ENCODE measurements around the gene OR10AD1. TPM values are rescaled to one million over a fixed set of nuclear protein-coding genes. Genes with fewer than 3 reads are reported as not detected.
A peak's percentile ranks its signal among the peaks of the same experiment; 100 is the strongest.

The OR10AD1 gene
- total RNA-seq, 2 experiments from 2014 or later = not detected

GRCh38 chr12:48201091-48201490, 2.0 kb downstream of the OR10AD1 start:
- Mint-ChIP-seq H3K27ac (peak overlapping the region; percentile 90), H3K4me1 (peaks cover 44% of the 10 kb centered on the region), H3K4me3 (peak overlapping the region; percentile 77), H3K36me3 (ENCODE audit: low read depth) (peaks cover 64% of the 10 kb centered on the region), H3K27me3 (no peaks in the 10 kb centered on the region), H3K9me3 (peaks cover 37% of the 10 kb centered on the region)
- ChIA-PET POLR2A (interaction anchor here (0.6 kb wide), 1 partner anchor 12 kb away, joined by 3 read pairs; no protein-coding TSS in a partner anchor), CTCF (interaction anchor here (0.6 to 2.0 kb wide), 3 partner anchors 11 to 310 kb away, joined by 3 to 12 read pairs (median 3); partner anchors contain the start of gene CCDC184)
- DNase-seq = no peak

- peaks cover 6% of the 10 kb centered on the region for H3K27me3 Mint-ChIP-seq
- peaks cover 56% of the 10 kb centered on the region for H3K36me3 Mint-ChIP-seq (ENCODE audit: low read depth)
- POLR2A ChIA-PET = no interaction called here
- H3K27ac Mint-ChIP-seq = peak overlapping the region; percentile 90
- peaks cover 45% of the 10 kb centered on the region for H3K4me1 Mint-ChIP-seq
- peak overlapping the region; percentile 77 for H3K4me3 Mint-ChIP-seq
- DNase-seq = no peak
- peaks cover 34% of the 10 kb centered on the region for H3K9me3 Mint-ChIP-seq
- CTCF ChIA-PET = interaction anchor here (0.6 to 2.1 kb wide), 8 partner anchors 11 to 1035 kb away, joined by 3 to 12 read pairs (median 4); partner anchors contain the start of genes CCDC184 and TMEM106C
These were observed 3.3 kb downstream of the OR10AD1 start for GRCh38 chr12:48199774-48200221.

GRCh38 chr12:48198985-48199384, 4.1 kb downstream of the OR10AD1 start:
- no peak for DNase-seq
- Mint-ChIP-seq H3K27ac (peak overlapping the region; percentile 90), H3K4me3 (peak overlapping the region; percentile 77), H3K9me3 (peaks cover 28% of the 10 kb centered on the region), H3K36me3 (ENCODE audit: low read depth) (peaks cover 48% of the 10 kb centered on the region), H3K27me3 (peaks cover 12% of the 10 kb centered on the region), H3K4me1 (peaks cover 45% of the 10 kb centered on the region)
- POLR2A ChIA-PET = interaction anchor here (0.6 kb wide), 2 partner anchors 181 to 333 kb away, joined by 3 read pairs; no protein-coding TSS in a partner anchor
- CTCF ChIA-PET = interaction anchor here (0.5 to 2.1 kb wide), 12 partner anchors 10 to 655 kb away, joined by 3 to 7 read pairs (median 3); partner anchors contain the start of gene TMEM106C

GRCh38 chr12:48198672-48198971, 4.5 kb downstream of the OR10AD1 start:
- peak; percentile 30 for DNase-seq
- H3K27ac Mint-ChIP-seq = peak overlapping the region; percentile 90
- ChIA-PET POLR2A (interaction anchor here (0.6 kb wide), 1 partner anchor 181 kb away, joined by 3 read pairs; no protein-coding TSS in a partner anchor), CTCF (interaction anchor here (0.5 to 2.1 kb wide), 9 partner anchors 9 to 655 kb away, joined by 3 to 7 read pairs (median 3); no protein-coding TSS in a partner anchor)
- peaks cover 14% of the 10 kb centered on the region for H3K27me3 Mint-ChIP-seq
- peak overlapping the region; percentile 77 for H3K4me3 Mint-ChIP-seq
- H3K4me1 Mint-ChIP-seq = peaks cover 47% of the 10 kb centered on the region
- peaks cover 24% of the 10 kb centered on the region for H3K9me3 Mint-ChIP-seq
- peaks cover 45% of the 10 kb centered on the region for H3K36me3 Mint-ChIP-seq (ENCODE audit: low read depth)

GRCh38 chr12:48197971-48198671, 5.0 kb downstream of the OR10AD1 start:
- Mint-ChIP-seq H3K27me3 (peaks cover 19% of the 10 kb centered on the region), H3K4me1 (peaks cover 48% of the 10 kb centered on the region)
- CTCF ChIA-PET = interaction anchor here (0.7 to 2.1 kb wide), 13 partner anchors 9 to 455 kb away, joined by 3 to 7 read pairs (median 3); partner anchors contain the start of gene TMEM106C

GRCh38 chr12:48197549-48197970, 5.5 kb downstream of the OR10AD1 start:
- H3K4me3 Mint-ChIP-seq = peak overlapping the region; percentile 77
- DNase-seq = peak; percentile 46
- H3K9me3 Mint-ChIP-seq = peaks cover 14% of the 10 kb centered on the region
- CTCF ChIA-PET = interaction anchor here (0.7 to 2.1 kb wide), 12 partner anchors 8 to 455 kb away, joined by 3 to 7 read pairs (median 3); partner anchors contain the start of genes CCDC184 and TMEM106C
- peak overlapping the region; percentile 90 for H3K27ac Mint-ChIP-seq
- POLR2A ChIA-PET = no interaction called here
- peaks cover 34% of the 10 kb centered on the region for H3K36me3 Mint-ChIP-seq (ENCODE audit: low read depth)
- peaks cover 20% of the 10 kb centered on the region for H3K27me3 Mint-ChIP-seq
- peaks cover 48% of the 10 kb centered on the region for H3K4me1 Mint-ChIP-seq

More at GRCh38 chr12:48197971-48198671, 5.0 kb downstream of the OR10AD1 start:
- H3K9me3 Mint-ChIP-seq = peaks cover 20% of the 10 kb centered on the region
- peak overlapping the region; percentile 90 for H3K27ac Mint-ChIP-seq
- peak; percentile 94 for DNase-seq
- peak overlapping the region; percentile 77 for H3K4me3 Mint-ChIP-seq
- H3K36me3 Mint-ChIP-seq (ENCODE audit: low read depth) = peaks cover 40% of the 10 kb centered on the region
- POLR2A ChIA-PET = interaction anchor here (0.6 kb wide), 1 partner anchor 180 kb away, joined by 3 read pairs; no protein-coding TSS in a partner anchor

GRCh38 chr12:48194799-48195201, 8.3 kb downstream of the OR10AD1 start:
- no peak overlapping the region for H3K27ac Mint-ChIP-seq
- peaks cover 7% of the 10 kb centered on the region for H3K36me3 Mint-ChIP-seq (ENCODE audit: low read depth)
- CTCF ChIA-PET = interaction anchor here (0.8 to 1.5 kb wide), 2 partner anchors 9 to 12 kb away, joined by 3 to 4 read pairs; partner anchors contain the start of gene CCDC184
- H3K4me1 Mint-ChIP-seq = peaks cover 24% of the 10 kb centered on the region
- peaks cover 35% of the 10 kb centered on the region for H3K27me3 Mint-ChIP-seq
- DNase-seq = no peak
- no peaks in the 10 kb centered on the region for H3K9me3 Mint-ChIP-seq
- POLR2A ChIA-PET = no interaction called here
- H3K4me3 Mint-ChIP-seq = no peak overlapping the region

GRCh38 chr12:48193623-48194022, 9.5 kb downstream of the OR10AD1 start:
- H3K27ac Mint-ChIP-seq = no peak overlapping the region
- H3K4me3 Mint-ChIP-seq = no peak overlapping the region
- peaks cover 3% of the 10 kb centered on the region for H3K36me3 Mint-ChIP-seq (ENCODE audit: low read depth)
- DNase-seq = no peak
- peaks cover 13% of the 10 kb centered on the region for H3K4me1 Mint-ChIP-seq
- peaks cover 36% of the 10 kb centered on the region for H3K27me3 Mint-ChIP-seq
- no peaks in the 10 kb centered on the region for H3K9me3 Mint-ChIP-seq
- ChIA-PET POLR2A (no interaction called here), CTCF (no interaction called here)

- ChIA-PET CTCF (no interaction called here), POLR2A (no interaction called here)
- Mint-ChIP-seq H3K4me3 (no peak overlapping the region), H3K9me3 (no peaks in the 10 kb centered on the region), H3K36me3 (ENCODE audit: low read depth) (no peaks in the 10 kb centered on the region), H3K4me1 (peaks cover 13% of the 10 kb centered on the region), H3K27me3 (peaks cover 42% of the 10 kb centered on the region), H3K27ac (no peak overlapping the region)
- DNase-seq = no peak
These were observed 10.2 kb downstream of the OR10AD1 start for GRCh38 chr12:48192861-48193260.

- peaks cover 47% of the 10 kb centered on the region for H3K27me3 Mint-ChIP-seq
- H3K36me3 Mint-ChIP-seq (ENCODE audit: low read depth) = no peaks in the 10 kb centered on the region
- CTCF ChIA-PET = no interaction called here
- H3K4me3 Mint-ChIP-seq = no peak overlapping the region
- H3K27ac Mint-ChIP-seq = no peak overlapping the region
- peaks cover 4% of the 10 kb centered on the region for H3K4me1 Mint-ChIP-seq
- POLR2A ChIA-PET = no interaction called here
- no peaks in the 10 kb centered on the region for H3K9me3 Mint-ChIP-seq
- no peak for DNase-seq
These were observed 12.0 kb downstream of the OR10AD1 start for GRCh38 chr12:48191096-48191495.

GRCh38 chr12:48189331-48190125, 13.6 kb downstream of the OR10AD1 start:
- Mint-ChIP-seq H3K27ac (no peak overlapping the region), H3K4me1 (peaks cover 6% of the 10 kb centered on the region), H3K4me3 (no peak overlapping the region), H3K27me3 (peaks cover 54% of the 10 kb centered on the region), H3K36me3 (ENCODE audit: low read depth) (no peaks in the 10 kb centered on the region), H3K9me3 (no peaks in the 10 kb centered on the region)
- DNase-seq = peak; percentile 78
- ChIA-PET CTCF (interaction anchor here (0.5 to 1.7 kb wide), 7 partner anchors 9 to 329 kb away, joined by 3 to 7 read pairs (median 3); no protein-coding TSS in a partner anchor), POLR2A (no interaction called here)

- Mint-ChIP-seq H3K4me1 (peaks cover 11% of the 10 kb centered on the region), H3K9me3 (no peaks in the 10 kb centered on the region), H3K27ac (no peak overlapping the region), H3K36me3 (ENCODE audit: low read depth) (no peaks in the 10 kb centered on the region), H3K27me3 (peaks cover 49% of the 10 kb centered on the region), H3K4me3 (no peak overlapping the region)
- no peak for DNase-seq
- ChIA-PET CTCF (interaction anchor here (1.0 to 1.7 kb wide), 2 partner anchors 239 to 472 kb away, joined by 3 read pairs; no protein-coding TSS in a partner anchor), POLR2A (no interaction called here)
These were observed 15.0 kb downstream of the OR10AD1 start for GRCh38 chr12:48187916-48188695.
